Lung (tissue), 12 donors: Measurements from ENCODE around the gene DHX35. TPM values are rescaled to one million over a fixed set of nuclear protein-coding genes. Genes with fewer than 3 reads are reported as not detected.

Source experiments
- ATAC-seq: fragments of 200-7000 bp; cut with Tn5 transposase; one replicate; pipeline ENCODE4 v1.9.1; 2020; ENCODE audit warnings: moderate number of reproducible peaks; ENCODE audit not compliant: insufficient read depth, low FRiP score
- DNase-seq, 3 donors: peaks; one replicate each; pipeline ENCODE4 v3.0.0-alpha.2; 2013 to 2017
- H3K27ac ChIP-seq, 2 donors: one replicate each; pipeline ENCODE4 v1.5.1; 2013; ENCODE audit warnings: mild to moderate bottlenecking in 2 of 2, moderate library complexity in 2 of 2, control low read depth in 1 of 2, inconsistent platforms in 1 of 2, low read depth in 1 of 2, low read length in 1 of 2
- H3K27me3 ChIP-seq, 3 donors: one replicate each; pipeline ENCODE4 v1.5.1; 2013; ENCODE audit warnings: low read length in 2 of 3; ENCODE audit not compliant: control insufficient read depth in 3 of 3, insufficient read depth in 3 of 3
- H3K36me3 ChIP-seq, 4 donors: one replicate each; pipeline ENCODE4 v1.5.1; 2013; ENCODE audit warnings: low read length in 4 of 4, mild to moderate bottlenecking in 1 of 4, moderate library complexity in 1 of 4; ENCODE audit not compliant: control insufficient read depth in 4 of 4, insufficient read depth in 4 of 4
- H3K4me1 ChIP-seq, 5 donors: one replicate each; pipeline ENCODE4 v1.5.1; 2013; ENCODE audit warnings: low read length in 5 of 5, mild to moderate bottlenecking in 2 of 5, moderate library complexity in 1 of 5; ENCODE audit not compliant: control insufficient read depth in 5 of 5, insufficient read depth in 5 of 5
- H3K4me3 ChIP-seq: one replicate; pipeline ENCODE4 v1.5.1; 2013; ENCODE audit warnings: mild to moderate bottlenecking, control low read depth, moderate library complexity
- H3K9ac ChIP-seq, 2 donors: one replicate each; pipeline ENCODE4 v1.5.1; 2013; ENCODE audit warnings: low read length in 2 of 2, control low read depth in 1 of 2; ENCODE audit not compliant: insufficient read depth in 1 of 2
- H3K9me3 ChIP-seq, 4 donors: one replicate each; pipeline ENCODE4 v1.5.1; 2013; ENCODE audit warnings: low read length in 3 of 4, mild to moderate bottlenecking in 1 of 4, moderate library complexity in 1 of 4; ENCODE audit not compliant: control insufficient read depth in 4 of 4, insufficient read depth in 3 of 4
- CTCF ChIP-seq: IDR thresholded peaks from 2 replicates; pipeline ENCODE4 v1.5.1; 2012; ENCODE audit warnings: mild to moderate bottlenecking; ENCODE audit errors: control extremely low read depth, extremely low read depth
- whole genome bisulfite sequencing, 2 donors: extraction: QIAGEN DNeasy Blood & Tissue Kit; methylation state at CpG; one replicate each; pipeline ENCODE4 v1.1.7; 2013; 5-methylcytosine and 5-hydroxymethylcytosine counted together
- polyA plus RNA-seq, 2 donors: library from polyadenylated mRNA; stranded (reverse); fragments of 200-250 nt; gene quantifications; one replicate each; pipeline ENCODE4 v1.2.1, GENCODE V29; 2013
- total RNA-seq, 2 donors: library from RNA; depleted of rRNA in 1 of 2; stranded (reverse); fragments of >200 nt in 1 of 2; gene quantifications; one replicate each; pipeline ENCODE4 v1.2.1, GENCODE V29; 2014 to 2021
- donor health status: control.
- donor health status: control.
- donor health status: Bipolar disorder and iron deficiency.
- donor health status: healthy.
- donor health status: DM: yes; HTN: yes; CAD: no.

The DHX35 gene
- total and polyA plus RNA-seq, 4 donors: 4.4 to 15.5 (median 8.2) TPM

- Histone ChIP-seq H3K27ac (no peak overlapping the region), H3K4me3 (no peak overlapping the region), H3K9me3 (no peaks in the 10 kb centered on the region), H3K9ac (no peak overlapping the region), H3K4me1 (no peaks in the 10 kb centered on the region), H3K27me3 (no peaks in the 10 kb centered on the region), H3K36me3 (peaks cover 0 to 7% (median 3%) of the 10 kb centered on the region in 4 donors)
- TF ChIP-seq CTCF: no peak
- WGBS, 2 donors: 97% methylated on average over 5 of the region's 5 CpGs
- DNase-seq (no peak), ATAC-seq (no peak)
Measured at GRCh38 chr20:38941726-38942389, 20.3 kb upstream of the DHX35 start.

GRCh38 chr20:38945012-38945411 is 17.1 kb upstream of the DHX35 start:
- peaks cover 0 to 14% (median 3%) of the 10 kb centered on the region in 4 donors for H3K36me3 ChIP-seq
- ATAC-seq: no peak
- WGBS, 2 donors: 80 to 99% methylated on average over 3 of the region's 3 CpGs

GRCh38 chr20:38946836-38947235 is 15.3 kb upstream of the DHX35 start:
- Histone ChIP-seq H3K4me1 (no peaks in the 10 kb centered on the region), H3K9me3 (no peaks in the 10 kb centered on the region), H3K9ac (no peak overlapping the region), H3K4me3 (no peak overlapping the region), H3K27me3 (no peaks in the 10 kb centered on the region), H3K27ac (no peak overlapping the region), H3K36me3 (peaks cover 0 to 24% (median 6%) of the 10 kb centered on the region in 4 donors)
- DNase-seq: no peak
- ATAC-seq: no peak
- WGBS, 2 donors: 89 to 92% methylated on average over 3 of the region's 3 CpGs
- no peak for TF ChIP-seq CTCF

More at GRCh38 chr20:38945012-38945411, 17.1 kb upstream of the DHX35 start:
- H3K9ac ChIP-seq: no peak overlapping the region
- no peak overlapping the region for H3K4me3 ChIP-seq
- DNase-seq: no peak
- no peak for TF ChIP-seq CTCF
- no peaks in the 10 kb centered on the region for H3K4me1 ChIP-seq
- no peaks in the 10 kb centered on the region for H3K27me3 ChIP-seq
- H3K9me3 ChIP-seq: no peaks in the 10 kb centered on the region
- no peak overlapping the region for H3K27ac ChIP-seq

GRCh38 chr20:38947931-38948362 is 14.2 kb upstream of the DHX35 start:
- no peak overlapping the region for H3K27ac ChIP-seq
- no peaks in the 10 kb centered on the region for H3K9me3 ChIP-seq
- H3K27me3 ChIP-seq: no peaks in the 10 kb centered on the region
- H3K4me1 ChIP-seq: no peaks in the 10 kb centered on the region
- peaks cover 0 to 30% (median 8%) of the 10 kb centered on the region in 4 donors for H3K36me3 ChIP-seq
- no peak for DNase-seq
- H3K4me3 ChIP-seq: no peak overlapping the region
- WGBS, 2 donors: 65 to 71% methylated on average over 7 of the region's 7 CpGs
- no peak for ATAC-seq
- TF ChIP-seq CTCF: no peak
- no peak overlapping the region for H3K9ac ChIP-seq
